Mesendoderm (in vitro differentiated cells): ENCODE data around the gene PARD3B.

Source experiments
- DNase-seq: peaks from one replicate; pipeline ENCODE4 v3.0.0; 2013
- H2AK5ac ChIP-seq: 2 replicates; pipeline ENCODE4 v1.6.1; 2013; ENCODE audit warnings: low read length, inconsistent platforms
- H2BK120ac ChIP-seq: 2 replicates; pipeline ENCODE4 v1.6.1; 2013; ENCODE audit warnings: low read depth, mild to moderate bottlenecking, low read length, moderate library complexity, mixed read lengths
- H2BK15ac ChIP-seq: replicated peaks from 2 replicates; pipeline ENCODE4 v1.6.1; 2013; ENCODE audit warnings: low read depth, mild to moderate bottlenecking, moderate library complexity
- H2BK5ac ChIP-seq: 2 replicates; pipeline ENCODE4 v1.6.1; 2013; ENCODE audit warnings: low read length, inconsistent platforms
- H3K18ac ChIP-seq: 2 replicates; pipeline ENCODE4 v1.6.1; 2013; ENCODE audit warnings: mild to moderate bottlenecking, low read length, mixed read lengths
- H3K23ac ChIP-seq: one replicate; pipeline ENCODE4 v1.6.1; 2013; ENCODE audit warnings: low read length
- H3K27ac ChIP-seq: 2 replicates; pipeline ENCODE4 v1.5.1; 2013; ENCODE audit warnings: low read depth, mild to moderate bottlenecking, inconsistent platforms, low read length, moderate library complexity
- H3K27me3 ChIP-seq: 2 replicates; pipeline ENCODE4 v1.6.1; 2013; ENCODE audit warnings: low read length, control low read depth, mild to moderate bottlenecking, inconsistent platforms; ENCODE audit not compliant: insufficient read depth, poor library complexity
- H3K36me3 ChIP-seq: 2 replicates; pipeline ENCODE4 v1.6.1; 2013; ENCODE audit warnings: low read length, inconsistent platforms; ENCODE audit not compliant: control insufficient read depth, insufficient read depth
- H3K4ac ChIP-seq: one replicate; pipeline ENCODE4 v1.6.1; 2013; ENCODE audit warnings: low read depth, mild to moderate bottlenecking, low read length, moderate library complexity
- H3K4me1 ChIP-seq: 2 replicates; pipeline ENCODE4 v1.6.1; 2013; ENCODE audit warnings: low read depth, low read length, inconsistent platforms; ENCODE audit not compliant: control insufficient read depth
- H3K4me2 ChIP-seq: 2 replicates; pipeline ENCODE4 v1.6.1; 2013; ENCODE audit warnings: low read length
- H3K4me3 ChIP-seq: 2 replicates; pipeline ENCODE4 v1.5.1; 2013; ENCODE audit warnings: mild to moderate bottlenecking, low read length
- H3K56ac ChIP-seq: one replicate; pipeline ENCODE4 v1.6.1; 2013; ENCODE audit warnings: low read length
- H3K79me1 ChIP-seq: 2 replicates; pipeline ENCODE4 v1.6.1; 2013; ENCODE audit warnings: low read length, inconsistent platforms
- H3K79me2 ChIP-seq: 2 replicates; pipeline ENCODE4 v1.6.1; 2013; ENCODE audit warnings: mild to moderate bottlenecking, low read length; ENCODE audit not compliant: control insufficient read depth, insufficient read depth
- H3K9ac ChIP-seq: 2 replicates; pipeline ENCODE4 v1.6.1; 2013; ENCODE audit warnings: low read length, inconsistent platforms
- H4K5ac ChIP-seq: one replicate; pipeline ENCODE4 v1.6.1; 2013; ENCODE audit warnings: low read length
- H4K8ac ChIP-seq: one replicate; pipeline ENCODE4 v1.6.1; 2013; ENCODE audit warnings: low read depth, mild to moderate bottlenecking, control low read depth, low read length, moderate library complexity
- WGBS: extraction: QIAGEN DNeasy Blood & Tissue Kit; methylation state at CpG from one replicate; pipeline ENCODE4 v1.1.7; 2013; ENCODE audit warnings: low lambda C conversion rate, missing lambda C conversion rate; ENCODE audit not compliant: insufficient coverage; ENCODE audit errors: extremely low coverage; 5-methylcytosine and 5-hydroxymethylcytosine counted together

The PARD3B gene

GRCh38 chr2:204695506-204695905 is 150.2 kb downstream of the PARD3B start:
- Histone ChIP-seq H3K9ac (no peak overlapping the region), H3K4ac (no peak overlapping the region), H3K4me3 (no peak overlapping the region), H2BK5ac (no peak overlapping the region), H4K8ac (no peak overlapping the region), H3K79me2 (no peaks in the 10 kb centered on the region), H3K79me1 (no peaks in the 10 kb centered on the region), H3K4me2 (no peak overlapping the region), H4K5ac (no peak overlapping the region), H3K27me3 (no peaks in the 10 kb centered on the region), H2AK5ac (no peak overlapping the region), H3K56ac (no peak overlapping the region), H3K27ac (no peak overlapping the region), H2BK120ac (no peak overlapping the region), H3K23ac (no peak overlapping the region), H3K18ac (no peak overlapping the region), H2BK15ac (no peak overlapping the region), H3K4me1 (no peaks in the 10 kb centered on the region), H3K36me3 (no peaks in the 10 kb centered on the region)
- DNase-seq = peak; percentile 23
- no CpG with 5 or more reads among the region's 1 CpG for WGBS

GRCh38 chr2:204696124-204696523 is 150.8 kb downstream of the PARD3B start:
- Histone ChIP-seq H4K8ac (no peak overlapping the region), H3K23ac (no peak overlapping the region), H3K79me2 (no peaks in the 10 kb centered on the region), H3K9ac (no peak overlapping the region), H3K4me1 (no peaks in the 10 kb centered on the region), H3K79me1 (no peaks in the 10 kb centered on the region), H3K18ac (no peak overlapping the region), H2BK5ac (no peak overlapping the region), H3K36me3 (no peaks in the 10 kb centered on the region), H2AK5ac (no peak overlapping the region), H4K5ac (no peak overlapping the region), H3K4ac (no peak overlapping the region), H3K27ac (no peak overlapping the region), H3K56ac (no peak overlapping the region), H2BK15ac (no peak overlapping the region), H3K4me3 (no peak overlapping the region), H2BK120ac (no peak overlapping the region), H3K4me2 (no peak overlapping the region), H3K27me3 (no peaks in the 10 kb centered on the region)
- no CpG with 5 or more reads among the region's 5 CpGs for WGBS
- no peak for DNase-seq

- no peak overlapping the region for H2BK120ac ChIP-seq
- WGBS = no CpG with 5 or more reads among the region's 4 CpGs
- H3K56ac ChIP-seq = no peak overlapping the region
Measured at GRCh38 chr2:204705243-204705932, 160.1 kb downstream of the PARD3B start.

GRCh38 chr2:204706939-204707338 is 161.7 kb downstream of the PARD3B start:
- H3K4me3 ChIP-seq = no peak overlapping the region
- no peaks in the 10 kb centered on the region for H3K4me1 ChIP-seq
- H2BK5ac ChIP-seq = no peak overlapping the region
- H3K27me3 ChIP-seq = peaks cover 2% of the 10 kb centered on the region
- H3K27ac ChIP-seq = no peak overlapping the region
- no peaks in the 10 kb centered on the region for H3K79me2 ChIP-seq
- H3K56ac ChIP-seq = no peak overlapping the region
- no peak overlapping the region for H3K23ac ChIP-seq
- H3K4ac ChIP-seq = no peak overlapping the region
- no peak for DNase-seq
- no peaks in the 10 kb centered on the region for H3K79me1 ChIP-seq
- no peak overlapping the region for H3K9ac ChIP-seq
- no peak overlapping the region for H4K8ac ChIP-seq
- no peak overlapping the region for H3K18ac ChIP-seq
- H4K5ac ChIP-seq = no peak overlapping the region
- H2AK5ac ChIP-seq = no peak overlapping the region
- H2BK120ac ChIP-seq = no peak overlapping the region
- H2BK15ac ChIP-seq = no peak overlapping the region
- no CpG with 5 or more reads among the region's 2 CpGs for WGBS
- H3K36me3 ChIP-seq = no peaks in the 10 kb centered on the region
- H3K4me2 ChIP-seq = no peak overlapping the region

More at GRCh38 chr2:204705243-204705932, 160.1 kb downstream of the PARD3B start:
- H3K27ac ChIP-seq = no peak overlapping the region
- no peaks in the 10 kb centered on the region for H3K4me1 ChIP-seq
- no peak overlapping the region for H2AK5ac ChIP-seq
- no peak overlapping the region for H3K9ac ChIP-seq
- no peak overlapping the region for H3K4me2 ChIP-seq
- no peak overlapping the region for H3K18ac ChIP-seq
- H4K8ac ChIP-seq = no peak overlapping the region
- no peak for DNase-seq
- no peaks in the 10 kb centered on the region for H3K79me1 ChIP-seq
- no peaks in the 10 kb centered on the region for H3K36me3 ChIP-seq
- no peak overlapping the region for H3K4ac ChIP-seq
- H4K5ac ChIP-seq = no peak overlapping the region
- H3K23ac ChIP-seq = no peak overlapping the region
- no peak overlapping the region for H3K4me3 ChIP-seq
- no peak overlapping the region for H2BK15ac ChIP-seq
- H3K79me2 ChIP-seq = no peaks in the 10 kb centered on the region
- H2BK5ac ChIP-seq = no peak overlapping the region
- peaks cover 2% of the 10 kb centered on the region for H3K27me3 ChIP-seq

GRCh38 chr2:204713211-204713610 is 167.9 kb downstream of the PARD3B start:
- Histone ChIP-seq H3K9ac (no peak overlapping the region), H2AK5ac (no peak overlapping the region), H3K27ac (no peak overlapping the region), H3K4me1 (no peaks in the 10 kb centered on the region), H3K56ac (no peak overlapping the region), H4K5ac (no peak overlapping the region), H3K4me2 (no peak overlapping the region), H3K18ac (no peak overlapping the region), H3K27me3 (no peaks in the 10 kb centered on the region), H2BK15ac (no peak overlapping the region), H3K4ac (no peak overlapping the region), H2BK120ac (no peak overlapping the region), H3K4me3 (no peak overlapping the region), H3K23ac (no peak overlapping the region), H3K79me1 (no peaks in the 10 kb centered on the region), H2BK5ac (no peak overlapping the region), H4K8ac (no peak overlapping the region), H3K36me3 (no peaks in the 10 kb centered on the region), H3K79me2 (no peaks in the 10 kb centered on the region)
- WGBS = no CpG with 5 or more reads among the region's 5 CpGs
- DNase-seq = no peak

- Histone ChIP-seq H3K9ac (no peak overlapping the region), H3K56ac (no peak overlapping the region), H4K5ac (no peak overlapping the region), H3K27me3 (no peaks in the 10 kb centered on the region), H2BK5ac (no peak overlapping the region), H3K4me1 (no peaks in the 10 kb centered on the region), H3K27ac (no peak overlapping the region), H3K79me1 (no peaks in the 10 kb centered on the region), H2BK15ac (no peak overlapping the region), H4K8ac (no peak overlapping the region), H2BK120ac (no peak overlapping the region), H3K18ac (no peak overlapping the region), H3K36me3 (no peaks in the 10 kb centered on the region), H3K23ac (no peak overlapping the region), H3K4ac (no peak overlapping the region), H2AK5ac (no peak overlapping the region), H3K4me2 (no peak overlapping the region), H3K79me2 (no peaks in the 10 kb centered on the region), H3K4me3 (no peak overlapping the region)
- no peak for DNase-seq
- no CpG with 5 or more reads among the region's 2 CpGs for WGBS
Measured at GRCh38 chr2:204715361-204715760, 170.1 kb downstream of the PARD3B start.
